PFSK-1 (cell line): ENCODE results near the gene STX18.

ENCODE experiments used
- FOXP2 ChIP-seq: optimal IDR thresholded peaks from 2 replicates; pipeline ENCODE3; 2011; ENCODE audit warnings: borderline replicate concordance, control low read depth, inconsistent platforms; ENCODE audit not compliant: insufficient read depth; ENCODE audit errors: extremely low read length, extremely low read depth
- POLR2AphosphoS5 ChIP-seq: IDR thresholded peaks from 2 replicates; pipeline ENCODE4 v1.6.1; 2012; ENCODE audit warnings: low read depth, mild to moderate bottlenecking, control low read depth, low read length, moderate library complexity
- SIN3A ChIP-seq: IDR thresholded peaks from 2 replicates; pipeline ENCODE4 v1.6.1; 2012; ENCODE audit warnings: mild to moderate bottlenecking, low read length, moderate library complexity, borderline replicate concordance; ENCODE audit not compliant: insufficient read depth
- TAF1 ChIP-seq: IDR thresholded peaks from 2 replicates; pipeline ENCODE4 v1.6.1; 2012; ENCODE audit warnings: low read length, control low read depth, borderline replicate concordance; ENCODE audit not compliant: insufficient read depth
- TF ChIP-seq, protein P1 (sequence below), 2 experiments: IDR thresholded peaks; 2 replicates each; pipeline versions ENCODE4 v1.6.1 to v1.8.0; 2011 to 2012; ENCODE audit warnings: low read depth in 2 of 2, low read length in 2 of 2, control low read depth in 1 of 2, inconsistent platforms in 1 of 2, mild to moderate bottlenecking in 1 of 2, moderate library complexity in 1 of 2; ENCODE audit not compliant: insufficient read depth in 1 of 2

GRCh38 chr4:4509521-4509920 is 32.3 kb downstream of the STX18 start:
- TF ChIP-seq POLR2AphosphoS5 (no peak), SIN3A (no peak), TAF1 (no peak), FOXP2 (no peak)
- TF ChIP-seq, protein P1, sequence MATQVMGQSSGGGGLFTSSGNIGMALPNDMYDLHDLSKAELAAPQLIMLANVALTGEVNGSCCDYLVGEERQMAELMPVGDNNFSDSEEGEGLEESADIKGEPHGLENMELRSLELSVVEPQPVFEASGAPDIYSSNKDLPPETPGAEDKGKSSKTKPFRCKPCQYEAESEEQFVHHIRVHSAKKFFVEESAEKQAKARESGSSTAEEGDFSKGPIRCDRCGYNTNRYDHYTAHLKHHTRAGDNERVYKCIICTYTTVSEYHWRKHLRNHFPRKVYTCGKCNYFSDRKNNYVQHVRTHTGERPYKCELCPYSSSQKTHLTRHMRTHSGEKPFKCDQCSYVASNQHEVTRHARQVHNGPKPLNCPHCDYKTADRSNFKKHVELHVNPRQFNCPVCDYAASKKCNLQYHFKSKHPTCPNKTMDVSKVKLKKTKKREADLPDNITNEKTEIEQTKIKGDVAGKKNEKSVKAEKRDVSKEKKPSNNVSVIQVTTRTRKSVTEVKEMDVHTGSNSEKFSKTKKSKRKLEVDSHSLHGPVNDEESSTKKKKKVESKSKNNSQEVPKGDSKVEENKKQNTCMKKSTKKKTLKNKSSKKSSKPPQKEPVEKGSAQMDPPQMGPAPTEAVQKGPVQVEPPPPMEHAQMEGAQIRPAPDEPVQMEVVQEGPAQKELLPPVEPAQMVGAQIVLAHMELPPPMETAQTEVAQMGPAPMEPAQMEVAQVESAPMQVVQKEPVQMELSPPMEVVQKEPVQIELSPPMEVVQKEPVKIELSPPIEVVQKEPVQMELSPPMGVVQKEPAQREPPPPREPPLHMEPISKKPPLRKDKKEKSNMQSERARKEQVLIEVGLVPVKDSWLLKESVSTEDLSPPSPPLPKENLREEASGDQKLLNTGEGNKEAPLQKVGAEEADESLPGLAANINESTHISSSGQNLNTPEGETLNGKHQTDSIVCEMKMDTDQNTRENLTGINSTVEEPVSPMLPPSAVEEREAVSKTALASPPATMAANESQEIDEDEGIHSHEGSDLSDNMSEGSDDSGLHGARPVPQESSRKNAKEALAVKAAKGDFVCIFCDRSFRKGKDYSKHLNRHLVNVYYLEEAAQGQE (IDR thresholded peaks at IDR 0.05; ENCODE audit: insufficient read depth in 1 of 2, low read depth in 2 of 2, low read length in 2 of 2), result no peak
